ENCODE results near the gene TMEM121.
"Not testable (repeated sequence)": the region's sequence is repeated elsewhere in the genome, so short reads cannot be mapped to it uniquely, and the experiment has no call there.

TMEM121 gene

GRCh38 chr14:105547072-105547471 is 20.7 kb downstream of the TMEM121 start:
- DNase-seq (ENCODE audit: low spot score): not testable (repeated sequence)

- no peak for DNase-seq (ENCODE audit: low spot score)
These were observed 21.4 kb downstream of the TMEM121 start for GRCh38 chr14:105547741-105548169.

DNA sequence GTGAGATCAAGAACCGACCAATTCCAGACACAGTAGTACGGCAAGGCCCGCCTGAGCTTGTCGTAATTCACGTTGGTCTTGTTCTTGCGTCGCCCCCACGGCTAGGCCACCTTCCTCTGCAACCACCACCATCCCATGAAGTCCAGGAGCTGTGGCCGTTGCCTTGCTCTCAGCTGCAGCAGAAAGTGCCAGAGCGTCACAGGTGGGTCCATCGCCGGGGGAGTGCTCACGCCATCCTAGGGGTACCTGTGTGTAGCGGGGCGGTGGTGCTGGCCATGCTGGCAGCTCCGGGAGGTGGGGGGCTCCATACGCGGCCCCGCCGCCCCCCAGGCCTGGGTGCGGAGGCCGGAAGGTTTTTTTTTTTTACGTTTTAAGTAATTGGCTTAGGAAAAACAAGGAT is 23.1 kb downstream of the TMEM121 start:
- peak; percentile 7 for DNase-seq (ENCODE audit: low spot score)

GRCh38 chr14:105554022-105554421 is 27.6 kb downstream of the TMEM121 start:
- no peak for DNase-seq (ENCODE audit: low spot score)

GRCh38 chr14:105554523-105554922 is 28.1 kb downstream of the TMEM121 start:
- DNase-seq (ENCODE audit: low spot score): no peak

DNA sequence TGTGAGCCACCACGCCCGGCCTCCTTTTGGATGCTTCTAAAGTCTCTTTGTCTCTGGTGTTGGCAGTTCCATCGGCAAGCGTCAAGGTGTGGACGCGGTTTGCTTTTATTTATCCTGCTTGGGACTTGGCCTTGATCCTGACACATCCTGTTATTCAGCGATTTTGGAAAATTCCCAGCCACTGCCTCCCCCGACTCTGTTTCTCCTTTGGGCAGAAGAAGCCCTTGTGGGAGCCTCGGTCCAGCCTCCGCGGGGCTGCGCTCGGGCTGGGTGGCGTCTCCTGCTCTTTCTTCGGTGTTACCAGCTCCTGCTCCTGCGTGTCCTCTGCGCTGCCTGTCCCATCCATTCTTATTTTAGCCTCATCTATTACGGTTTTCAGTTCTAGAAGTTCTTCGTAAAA is 31.3 kb downstream of the TMEM121 start:
- DNase-seq (ENCODE audit: low spot score): not testable (repeated sequence)

DNA sequence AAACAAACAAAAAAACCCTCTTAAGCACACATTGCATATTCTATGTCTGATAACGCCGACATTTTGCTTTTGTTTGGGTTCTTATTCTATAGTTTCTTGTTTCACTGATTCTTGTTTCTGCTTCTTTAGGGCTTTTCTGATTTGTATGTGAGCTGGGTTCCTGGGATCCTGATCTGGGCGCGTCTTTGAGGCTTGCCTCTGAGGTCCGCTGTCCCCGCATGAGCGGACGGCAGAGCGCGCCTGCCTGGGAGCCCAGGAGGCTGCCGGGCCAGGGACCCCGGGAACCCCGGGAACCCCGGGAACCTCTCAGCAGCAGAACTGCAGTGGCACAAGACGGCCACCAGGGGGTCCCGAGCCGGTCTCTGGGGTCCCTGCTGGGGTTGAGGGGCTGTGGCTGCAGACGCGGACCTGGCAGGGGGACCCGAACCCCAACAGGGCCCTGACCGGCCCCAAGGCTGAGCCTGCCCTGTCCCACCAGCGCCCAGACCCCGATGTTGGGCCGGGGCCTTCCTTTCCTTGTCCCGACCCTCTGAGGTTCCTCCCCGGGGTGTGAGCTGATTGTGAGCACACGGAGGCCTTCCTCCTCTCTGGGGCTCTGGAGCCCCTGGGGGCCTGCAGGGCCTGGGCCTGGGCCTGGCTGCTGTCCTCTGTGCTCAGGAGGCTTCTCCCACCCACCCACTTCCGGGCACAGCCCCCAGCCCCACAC is 32.2 kb downstream of the TMEM121 start:
- DNase-seq (ENCODE audit: low spot score): not testable (repeated sequence)

DNA sequence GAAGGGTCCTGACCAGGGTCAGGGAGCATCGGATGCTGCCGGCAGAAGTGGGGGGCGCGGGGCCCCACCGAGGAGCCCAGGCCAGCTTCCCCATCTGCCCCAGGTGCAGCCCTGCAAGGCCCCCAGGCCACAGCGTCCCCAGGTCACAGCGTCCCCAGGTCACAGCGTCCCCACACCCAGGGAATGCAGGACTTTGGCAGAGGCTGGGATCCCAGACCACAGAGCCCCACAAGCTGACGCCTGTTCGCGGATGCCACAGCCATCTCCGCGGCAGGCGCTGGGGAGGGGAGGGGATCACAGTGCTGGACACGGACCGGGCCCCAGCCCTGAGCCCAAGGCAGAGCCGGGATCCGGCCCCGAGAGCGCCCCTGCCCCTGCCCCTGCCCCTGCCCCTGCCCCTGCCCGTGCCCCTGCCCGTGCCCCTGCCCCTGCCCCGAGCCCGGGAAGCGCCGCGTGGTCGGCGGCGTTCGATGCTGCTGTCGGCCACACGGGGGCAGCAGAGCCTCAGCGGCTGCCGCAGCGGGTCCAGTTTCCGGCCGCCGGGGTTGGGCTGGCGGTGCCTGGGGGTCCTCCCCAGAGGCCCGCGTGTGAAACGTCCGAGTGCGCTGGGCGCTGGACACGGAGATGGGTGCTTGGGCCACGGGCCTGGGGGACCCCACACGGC is 33.1 kb downstream of the TMEM121 start:
- DNase-seq (ENCODE audit: low spot score): not testable (repeated sequence)

GRCh38 chr14:105560048-105560669 is 33.8 kb downstream of the TMEM121 start:
- not testable (repeated sequence) for DNase-seq (ENCODE audit: low spot score)

- DNase-seq (ENCODE audit: low spot score): not testable (repeated sequence)
These were observed 35.0 kb downstream of the TMEM121 start for GRCh38 chr14:105561345-105561744.

- no peak for DNase-seq (ENCODE audit: low spot score)
These were observed 36.4 kb downstream of the TMEM121 start for GRCh38 chr14:105562713-105563346.

- DNase-seq (ENCODE audit: low spot score): no peak
These were observed 37.0 kb downstream of the TMEM121 start for GRCh38 chr14:105563347-105563737.

DNA sequence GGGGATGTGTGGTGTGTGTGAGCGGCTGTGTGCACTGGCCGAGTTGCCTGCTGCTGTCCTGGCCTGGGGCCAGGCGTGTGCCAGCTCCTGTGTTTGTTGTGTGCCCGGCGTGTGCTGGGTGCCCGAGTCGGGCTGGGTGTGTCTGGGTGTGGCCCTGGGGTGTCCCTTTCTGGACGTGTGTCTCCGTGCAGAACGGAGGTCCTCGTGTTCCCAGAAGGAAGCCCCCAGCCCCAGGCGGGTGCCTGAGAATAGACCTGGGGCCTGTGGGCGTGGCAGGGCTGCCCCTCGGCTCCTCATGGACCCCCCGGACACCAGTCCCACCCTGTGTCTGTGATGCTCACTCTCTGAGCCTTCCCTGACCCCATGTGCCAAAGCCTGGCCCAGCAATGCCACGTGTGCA is 38.2 kb downstream of the TMEM121 start:
- DNase-seq (ENCODE audit: low spot score): not testable (repeated sequence)

GRCh38 chr14:105565185-105565919 is 39.0 kb downstream of the TMEM121 start:
- DNase-seq (ENCODE audit: low spot score): not testable (repeated sequence)

DNA sequence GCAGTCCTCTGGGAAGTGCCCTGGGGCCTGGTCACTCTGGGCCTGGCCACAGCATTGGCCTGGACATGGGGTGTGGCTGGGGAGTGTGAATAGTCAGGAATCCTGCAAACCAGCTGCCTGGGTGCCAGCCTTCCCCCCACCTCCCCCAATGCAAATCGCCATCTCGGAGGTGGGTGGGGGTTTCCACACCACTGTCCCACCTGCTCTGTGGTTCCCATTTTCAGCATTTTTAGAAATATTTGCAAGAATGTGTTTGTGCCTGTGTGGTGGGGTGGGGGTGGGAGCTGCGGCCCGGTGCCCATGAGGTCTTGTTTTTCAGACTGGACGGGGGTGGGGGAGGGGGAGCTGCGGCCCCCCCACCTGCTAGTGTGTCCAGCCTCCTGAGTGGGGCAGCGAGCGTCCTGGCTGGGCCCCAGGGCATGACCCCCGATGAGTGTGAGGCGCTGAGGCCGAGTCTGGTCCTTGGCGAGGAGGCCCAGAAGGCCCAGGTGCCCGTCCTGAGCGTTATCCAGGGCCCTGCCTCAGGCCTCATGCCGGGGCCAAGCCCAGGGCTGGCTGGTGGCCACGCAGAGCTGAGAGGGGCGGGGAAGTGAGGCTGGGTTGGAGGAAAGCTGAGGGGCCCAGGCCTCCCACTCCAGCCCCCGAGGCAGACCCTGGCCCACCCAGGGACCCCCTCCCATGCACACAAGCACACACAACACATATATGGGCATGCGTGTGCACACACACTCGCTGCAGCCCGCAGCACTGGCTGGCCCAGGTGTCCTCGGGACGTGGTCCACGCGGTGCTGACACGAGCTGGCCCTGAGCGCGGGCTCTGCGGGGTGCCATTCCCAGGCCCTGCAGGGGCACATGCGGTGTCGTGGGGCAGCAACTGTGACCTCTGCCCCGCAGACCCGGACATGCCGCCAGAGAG is 40.1 kb downstream of the TMEM121 start:
- not testable (repeated sequence) for DNase-seq (ENCODE audit: low spot score)

DNA sequence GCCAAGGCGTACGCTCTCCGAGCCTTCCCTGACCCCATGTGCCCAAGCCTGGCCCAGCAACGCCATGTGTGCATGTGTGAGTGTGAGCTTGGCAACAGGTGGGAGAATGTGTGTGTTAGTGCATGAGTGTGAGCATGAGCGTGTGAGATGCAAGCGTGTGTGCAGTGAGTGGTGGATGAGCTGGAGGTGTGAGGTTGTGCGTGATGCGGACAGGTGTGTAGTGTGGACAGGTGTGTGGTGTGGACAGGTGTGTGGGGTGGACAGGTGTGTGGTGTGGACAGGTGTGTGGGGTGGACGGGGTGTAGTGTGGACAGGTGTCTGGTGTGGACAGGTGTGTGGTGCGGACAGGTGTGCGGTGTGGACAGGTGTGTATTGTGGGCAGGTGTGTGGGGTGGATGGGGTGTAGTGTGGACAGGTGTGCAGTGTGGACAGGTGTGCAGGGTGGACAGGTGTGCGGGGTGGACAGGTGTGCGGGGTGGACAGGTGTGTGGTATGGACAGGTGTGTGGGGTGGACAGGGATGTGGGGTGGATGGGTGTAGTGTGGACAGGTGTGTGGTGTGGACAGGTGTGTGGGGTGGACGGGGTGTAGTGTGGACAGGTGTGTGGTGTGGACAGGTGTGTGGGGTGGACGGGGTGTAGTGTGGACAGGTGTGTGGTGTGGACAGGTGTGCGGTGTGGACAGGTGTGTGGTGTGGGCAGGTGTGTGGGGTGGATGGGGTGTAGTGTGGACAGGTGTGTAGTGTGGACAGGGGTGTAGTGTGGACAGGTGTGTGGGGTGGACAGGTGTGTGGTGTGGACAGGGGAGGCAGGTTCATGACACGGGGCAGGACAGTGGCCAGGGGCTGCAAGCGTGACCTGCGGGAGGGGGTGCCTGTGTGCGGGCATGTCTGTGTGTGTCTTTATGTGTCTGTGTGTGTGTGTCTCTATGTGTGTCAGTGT is 41.1 kb downstream of the TMEM121 start:
- DNase-seq (ENCODE audit: low spot score): not testable (repeated sequence)

DNA sequence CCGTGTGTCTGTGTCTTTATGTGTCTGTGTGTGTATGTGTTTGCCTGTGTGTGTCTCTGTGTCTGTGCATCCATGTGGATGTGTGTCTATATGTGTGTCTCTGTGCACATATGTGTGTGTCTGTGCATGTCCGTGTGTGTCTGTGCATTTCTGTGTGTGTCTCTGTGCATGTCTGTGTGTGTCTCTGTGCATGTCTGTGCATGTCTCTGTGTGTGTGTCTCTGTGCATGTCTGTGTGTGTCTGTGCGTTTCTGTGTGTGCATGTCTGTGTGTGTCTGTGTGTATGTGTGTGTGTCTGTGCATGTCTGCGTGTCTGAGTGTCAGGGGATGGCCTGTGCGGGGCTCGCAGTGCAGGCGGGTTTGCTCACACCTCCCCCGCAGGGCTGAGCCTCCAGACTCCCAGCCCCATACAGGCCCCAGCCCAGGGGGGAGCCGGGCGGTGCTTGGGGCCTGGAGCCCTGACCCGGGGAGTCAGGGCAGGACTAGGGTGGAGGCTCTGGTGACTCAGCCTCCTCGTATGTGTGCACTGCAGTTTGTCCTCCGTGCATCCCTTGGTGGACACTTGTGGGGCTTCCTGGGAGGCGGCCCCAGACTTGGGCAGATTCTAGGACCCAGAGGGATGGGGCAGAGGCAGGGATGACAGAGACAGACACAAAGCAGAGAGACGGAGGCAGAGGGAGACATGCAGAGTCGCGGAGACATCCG is 41.9 kb downstream of the TMEM121 start:
- not testable (repeated sequence) for DNase-seq (ENCODE audit: low spot score)

- no peak for DNase-seq (ENCODE audit: low spot score)
These were observed 42.7 kb downstream of the TMEM121 start for GRCh38 chr14:105568859-105569766.
